Activated naive CD4-positive, alpha-beta T cell treated with anti-CD3 and anti-CD28 coated beads, Interleukin-2, amount 50 U/mL, for 24 hours (primary cell): ENCODE results near the gene GNG4.
A peak's percentile ranks its signal among the peaks of the same experiment; 100 is the strongest.
"Not testable (repeated sequence)": the region's sequence is repeated elsewhere in the genome, so short reads cannot be mapped to it uniquely, and the experiment has no call there.

Experiments
- H3K27ac Mint-ChIP-seq: one replicate; pipeline ENCODE4 v1.8.0; 2021; ENCODE audit warnings: mild to moderate bottlenecking, mixed read lengths
- H3K27me3 Mint-ChIP-seq: one replicate; pipeline ENCODE4 v1.8.0; 2021; ENCODE audit warnings: mixed read lengths
- H3K36me3 Mint-ChIP-seq: one replicate; pipeline ENCODE4 v1.8.0; 2021; ENCODE audit warnings: mixed read lengths
- H3K4me1 Mint-ChIP-seq: one replicate; pipeline ENCODE4 v1.8.0; 2021; ENCODE audit warnings: mixed read lengths
- H3K4me3 Mint-ChIP-seq: one replicate; pipeline ENCODE4 v1.8.0; 2021; ENCODE audit warnings: mild to moderate bottlenecking, mixed read lengths
- H3K9me3 Mint-ChIP-seq: one replicate; pipeline ENCODE4 v1.8.0; 2021; ENCODE audit warnings: mixed read lengths

The GNG4 gene

DNA sequence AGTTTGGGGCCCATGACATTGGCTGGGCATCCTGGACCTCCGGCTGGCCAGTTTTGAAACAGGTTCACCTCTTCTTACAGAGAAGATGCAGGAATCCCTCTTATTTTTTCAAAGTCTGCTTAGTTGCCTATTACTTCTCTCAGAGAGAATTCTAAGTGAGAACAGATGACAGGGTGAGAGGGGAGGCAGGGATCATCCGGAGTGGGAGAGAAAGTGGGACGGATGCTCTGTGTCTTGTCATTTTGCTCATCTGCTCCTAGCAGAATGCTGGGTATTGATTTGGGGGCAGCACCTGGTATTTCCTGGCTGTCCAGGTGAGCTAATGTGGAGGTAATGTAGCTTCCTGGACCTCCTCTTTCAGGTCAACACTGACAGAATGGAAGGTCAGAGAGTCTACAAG, 32.4 kb downstream of the GNG4 start:
- Mint-ChIP-seq H3K9me3 (no peaks in the 10 kb centered on the region), H3K27me3 (peaks cover under 1% of the 10 kb centered on the region), H3K27ac (no peak overlapping the region), H3K4me1 (no peaks in the 10 kb centered on the region), H3K4me3 (no peak overlapping the region), H3K36me3 (no peaks in the 10 kb centered on the region)

DNA sequence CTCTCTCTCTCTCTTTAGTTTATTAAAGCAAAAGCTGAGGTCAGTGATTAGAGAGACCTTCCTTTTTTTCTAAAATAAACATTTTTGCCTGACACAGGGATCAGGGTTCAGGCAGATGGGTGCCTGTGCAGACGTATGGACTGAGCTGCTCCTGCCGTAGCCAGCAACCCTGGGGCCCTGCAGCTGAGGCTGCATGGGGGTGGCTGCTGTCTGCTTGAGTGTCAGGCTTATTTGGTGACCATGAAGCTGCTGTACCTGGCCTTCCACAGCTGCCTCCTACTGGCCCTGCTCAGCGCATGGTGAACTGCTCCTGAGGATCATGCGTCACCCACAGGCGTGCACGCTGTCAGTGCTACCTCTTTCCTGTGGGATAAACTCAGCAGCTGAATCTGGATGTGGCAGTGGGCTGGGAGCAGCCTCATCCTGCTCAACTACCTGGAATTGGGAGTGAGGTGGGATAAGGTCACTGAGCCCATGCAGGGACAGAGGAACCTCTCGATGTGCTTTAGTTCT, 35.1 kb downstream of the GNG4 start:
- Mint-ChIP-seq H3K4me3 (no peak overlapping the region), H3K4me1 (no peaks in the 10 kb centered on the region), H3K36me3 (no peaks in the 10 kb centered on the region), H3K9me3 (no peaks in the 10 kb centered on the region), H3K27me3 (no peaks in the 10 kb centered on the region), H3K27ac (no peak overlapping the region)

DNA sequence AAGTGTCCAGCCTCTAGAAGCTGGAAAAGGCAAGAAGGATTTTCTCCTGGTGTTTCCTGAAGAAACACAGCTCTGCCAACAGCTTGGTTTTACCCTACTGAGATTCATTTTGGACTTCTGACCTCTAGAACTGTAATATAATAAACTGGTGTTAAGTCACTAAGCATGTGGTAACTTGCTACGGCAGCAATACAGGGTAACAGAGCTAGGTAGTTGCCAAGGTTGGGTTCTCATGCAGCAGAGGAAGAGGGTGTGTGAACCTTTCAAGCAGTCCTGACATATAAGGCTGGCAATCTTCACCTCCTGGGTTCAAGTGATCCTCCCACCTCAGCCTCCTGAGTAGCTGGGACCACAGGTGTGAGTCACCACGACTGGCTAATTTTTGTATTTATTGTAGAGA, 36.0 kb downstream of the GNG4 start:
- Mint-ChIP-seq H3K27ac (no peak overlapping the region), H3K27me3 (no peaks in the 10 kb centered on the region)

DNA sequence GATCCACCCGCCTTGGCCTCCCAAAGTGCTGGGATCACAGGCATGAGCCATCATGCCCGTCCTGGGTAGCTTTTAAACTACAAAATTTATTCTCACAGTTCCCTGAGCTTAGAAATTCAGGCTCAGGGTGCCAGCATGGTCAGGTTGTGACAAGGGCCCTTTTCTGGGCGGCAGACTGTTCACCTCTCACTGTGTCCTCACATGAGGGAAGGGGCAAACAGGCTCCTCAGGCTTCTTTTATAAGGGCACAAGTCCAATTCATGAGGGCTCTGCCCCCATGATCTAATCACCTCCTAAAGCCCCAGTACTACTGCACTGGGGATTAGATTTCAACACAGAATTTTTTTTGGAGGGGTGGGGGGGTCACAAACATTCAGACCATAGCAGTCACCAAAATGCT, 36.8 kb downstream of the GNG4 start:
- Mint-ChIP-seq H3K36me3 (no peaks in the 10 kb centered on the region), H3K4me1 (no peaks in the 10 kb centered on the region), H3K27me3 (no peaks in the 10 kb centered on the region), H3K4me3 (no peak overlapping the region), H3K27ac (no peak overlapping the region), H3K9me3 (no peaks in the 10 kb centered on the region)

More for the DNA sequence above, 36.0 kb downstream of the GNG4 start:
- Mint-ChIP-seq H3K4me3 (no peak overlapping the region), H3K9me3 (no peaks in the 10 kb centered on the region), H3K36me3 (no peaks in the 10 kb centered on the region), H3K4me1 (no peaks in the 10 kb centered on the region)

GRCh38 chr1:235610157-235610556, 39.4 kb downstream of the GNG4 start:
- Mint-ChIP-seq H3K27ac (no peak overlapping the region), H3K4me1 (no peaks in the 10 kb centered on the region), H3K36me3 (no peaks in the 10 kb centered on the region), H3K4me3 (no peak overlapping the region), H3K9me3 (no peaks in the 10 kb centered on the region), H3K27me3 (no peaks in the 10 kb centered on the region)

- Mint-ChIP-seq H3K27me3 (no peaks in the 10 kb centered on the region), H3K36me3 (no peaks in the 10 kb centered on the region), H3K9me3 (no peaks in the 10 kb centered on the region), H3K4me1 (no peaks in the 10 kb centered on the region), H3K4me3 (no peak overlapping the region), H3K27ac (no peak overlapping the region)
Measured at GRCh38 chr1:235608278-235608677, 41.3 kb downstream of the GNG4 start.

GRCh38 chr1:235607284-235607683, 42.3 kb downstream of the GNG4 start:
- Mint-ChIP-seq H3K27ac (no peak overlapping the region), H3K36me3 (no peaks in the 10 kb centered on the region), H3K4me3 (no peak overlapping the region), H3K9me3 (no peaks in the 10 kb centered on the region), H3K4me1 (no peaks in the 10 kb centered on the region), H3K27me3 (no peaks in the 10 kb centered on the region)

GRCh38 chr1:235601104-235601503, 48.5 kb downstream of the GNG4 start:
- Mint-ChIP-seq H3K9me3 (no peaks in the 10 kb centered on the region), H3K4me1 (no peaks in the 10 kb centered on the region), H3K27ac (no peak overlapping the region), H3K27me3 (no peaks in the 10 kb centered on the region), H3K36me3 (no peaks in the 10 kb centered on the region), H3K4me3 (no peak overlapping the region)

- H3K9me3 Mint-ChIP-seq, result no peaks in the 10 kb centered on the region
- H3K27ac Mint-ChIP-seq, result no peak overlapping the region
- no peaks in the 10 kb centered on the region for H3K4me1 Mint-ChIP-seq
- no peaks in the 10 kb centered on the region for H3K36me3 Mint-ChIP-seq
- H3K27me3 Mint-ChIP-seq, result no peaks in the 10 kb centered on the region
- H3K4me3 Mint-ChIP-seq, result no peak overlapping the region
Measured at GRCh38 chr1:235599536-235599935, 50.0 kb downstream of the GNG4 start.

DNA sequence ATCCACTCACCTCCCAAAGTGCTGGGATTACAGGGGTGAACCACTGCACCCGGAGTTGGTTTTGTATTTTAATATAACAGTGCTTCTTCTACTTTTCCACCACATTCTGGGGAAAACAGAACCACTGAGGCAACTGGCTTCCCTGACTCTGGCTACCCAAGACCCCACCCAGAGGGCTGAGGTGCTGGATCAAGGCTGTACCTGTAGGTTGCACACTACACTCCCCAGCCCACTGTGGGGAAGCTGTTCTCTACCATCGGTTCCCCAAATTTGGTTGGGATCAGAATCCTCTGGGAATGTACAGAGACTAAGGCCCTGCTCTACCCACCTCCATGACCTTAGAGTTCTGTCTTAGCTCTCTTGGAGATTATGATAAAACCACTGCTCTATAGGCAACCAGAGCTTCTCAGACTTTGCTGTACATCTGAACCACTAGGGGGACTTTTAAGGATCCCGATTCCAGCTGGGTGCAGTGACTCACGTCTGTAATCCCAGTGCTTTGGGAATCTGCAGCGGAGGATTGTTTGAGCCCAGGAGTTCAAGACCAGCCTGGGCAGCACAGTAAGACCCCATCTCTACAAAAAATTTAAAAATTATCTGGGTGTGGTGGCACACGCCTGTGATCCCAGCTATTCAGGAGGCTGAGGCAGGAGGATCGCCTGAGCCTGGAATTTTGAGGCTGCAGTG, 51.6 kb downstream of the GNG4 start:
- H3K4me3 Mint-ChIP-seq, result no peak overlapping the region
- peaks cover 5% of the 10 kb centered on the region for H3K4me1 Mint-ChIP-seq
- H3K36me3 Mint-ChIP-seq, result no peaks in the 10 kb centered on the region
- H3K9me3 Mint-ChIP-seq, result no peaks in the 10 kb centered on the region
- peaks cover 1% of the 10 kb centered on the region for H3K27me3 Mint-ChIP-seq
- H3K27ac Mint-ChIP-seq, result no peak overlapping the region

GRCh38 chr1:235595079-235595478, 54.5 kb downstream of the GNG4 start:
- Mint-ChIP-seq H3K4me3 (no peak overlapping the region), H3K27ac (no peak overlapping the region), H3K4me1 (peaks cover 5% of the 10 kb centered on the region), H3K9me3 (no peaks in the 10 kb centered on the region), H3K36me3 (no peaks in the 10 kb centered on the region), H3K27me3 (peaks cover 3% of the 10 kb centered on the region)

DNA sequence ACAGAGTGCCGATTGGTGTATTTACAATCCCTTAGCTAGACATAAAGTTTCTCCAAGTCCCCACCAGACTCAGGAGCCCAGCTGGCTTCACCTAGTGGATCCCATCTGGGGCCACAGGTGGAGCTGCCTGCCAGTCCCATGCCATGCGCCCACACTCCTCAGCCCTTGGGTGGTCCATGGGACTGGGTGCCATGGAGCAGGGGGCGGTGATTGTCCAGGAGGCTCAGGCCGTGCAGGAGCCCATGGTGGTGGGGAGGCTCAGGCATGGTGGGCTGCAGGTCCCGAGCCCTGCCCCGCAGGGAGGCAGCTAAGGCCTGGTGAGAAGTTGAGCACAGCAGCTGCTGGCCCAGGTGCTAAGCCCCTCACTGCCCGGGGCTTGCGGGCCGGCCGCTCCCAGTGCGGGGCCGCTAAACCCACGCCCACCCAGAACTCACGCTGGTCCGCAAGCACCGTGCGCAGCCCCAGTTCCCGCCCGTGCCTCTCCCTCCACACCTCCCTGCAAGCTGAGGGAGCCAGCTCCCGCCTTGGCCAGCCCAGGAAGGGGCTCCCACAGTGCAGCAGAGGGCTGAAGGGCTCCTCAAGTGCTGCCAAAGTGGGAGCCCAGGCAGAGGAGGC, 55.2 kb downstream of the GNG4 start:
- H3K4me3 Mint-ChIP-seq, H3K27ac Mint-ChIP-seq, H3K9me3 Mint-ChIP-seq, H3K36me3 Mint-ChIP-seq, H3K4me1 Mint-ChIP-seq, H3K27me3 Mint-ChIP-seq: not testable (repeated sequence)

DNA sequence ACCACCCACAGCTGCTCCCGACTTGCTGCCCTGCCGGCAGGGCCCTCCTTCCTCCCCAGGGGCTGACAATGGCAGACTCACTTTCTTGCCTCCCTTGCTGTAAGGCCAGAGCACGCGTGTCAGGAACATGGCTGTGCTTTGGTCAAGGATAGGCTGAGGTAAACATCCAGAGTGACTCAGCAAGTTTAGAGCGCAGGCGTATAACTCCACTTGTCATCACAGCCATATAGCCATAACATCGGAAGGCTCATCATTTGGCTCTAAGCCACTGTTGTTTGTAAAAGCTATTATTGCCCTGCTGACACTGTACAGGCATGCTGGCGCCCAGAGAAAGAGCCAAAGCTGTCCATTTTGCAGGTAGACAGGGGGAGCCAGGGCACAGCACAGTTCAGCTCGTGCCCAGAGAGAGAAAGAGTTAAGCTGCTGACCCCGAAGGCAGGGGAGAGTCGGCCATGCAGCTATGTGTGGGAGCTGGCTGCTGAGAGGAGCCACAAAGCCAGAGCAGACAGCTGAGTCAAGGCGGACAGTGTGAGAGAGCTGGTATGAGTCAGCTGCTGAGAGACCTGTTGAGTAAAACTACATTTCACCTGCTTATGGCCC, 60.6 kb downstream of the GNG4 start:
- peaks cover 4% of the 10 kb centered on the region for H3K27me3 Mint-ChIP-seq

DNA sequence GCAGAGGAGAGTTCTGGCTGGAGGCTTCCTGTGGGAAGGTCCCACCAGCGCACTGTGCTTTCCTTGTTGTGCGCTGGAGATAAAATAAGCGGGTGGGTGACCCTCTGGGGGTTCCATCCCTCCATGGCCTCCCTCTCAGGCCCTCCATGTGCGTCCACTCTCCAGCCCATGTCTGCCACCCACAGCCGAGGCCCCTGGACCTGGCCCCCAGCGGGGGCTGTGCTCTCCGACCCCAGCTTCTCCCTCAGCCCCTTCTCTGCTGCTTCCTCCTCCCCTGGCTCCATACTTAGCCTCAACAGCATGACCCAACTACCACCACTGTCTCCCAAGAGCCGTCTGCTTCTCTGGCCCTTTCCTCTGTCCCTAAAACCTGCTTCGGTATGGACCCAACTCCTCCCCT, 61.4 kb downstream of the GNG4 start:
- Mint-ChIP-seq H3K4me3 (no peak overlapping the region), H3K9me3 (peaks cover 9% of the 10 kb centered on the region), H3K36me3 (peaks cover 2% of the 10 kb centered on the region), H3K4me1 (no peaks in the 10 kb centered on the region), H3K27ac (peak overlapping the region; percentile 69), H3K27me3 (peaks cover 3% of the 10 kb centered on the region)

More for the DNA sequence above, 60.6 kb downstream of the GNG4 start:
- H3K4me1 Mint-ChIP-seq, result peaks cover 5% of the 10 kb centered on the region
- H3K4me3 Mint-ChIP-seq, result no peak overlapping the region
- H3K36me3 Mint-ChIP-seq, result peaks cover 2% of the 10 kb centered on the region
- peak overlapping the region; percentile 38 for H3K27ac Mint-ChIP-seq
- H3K9me3 Mint-ChIP-seq, result peaks cover 9% of the 10 kb centered on the region

DNA sequence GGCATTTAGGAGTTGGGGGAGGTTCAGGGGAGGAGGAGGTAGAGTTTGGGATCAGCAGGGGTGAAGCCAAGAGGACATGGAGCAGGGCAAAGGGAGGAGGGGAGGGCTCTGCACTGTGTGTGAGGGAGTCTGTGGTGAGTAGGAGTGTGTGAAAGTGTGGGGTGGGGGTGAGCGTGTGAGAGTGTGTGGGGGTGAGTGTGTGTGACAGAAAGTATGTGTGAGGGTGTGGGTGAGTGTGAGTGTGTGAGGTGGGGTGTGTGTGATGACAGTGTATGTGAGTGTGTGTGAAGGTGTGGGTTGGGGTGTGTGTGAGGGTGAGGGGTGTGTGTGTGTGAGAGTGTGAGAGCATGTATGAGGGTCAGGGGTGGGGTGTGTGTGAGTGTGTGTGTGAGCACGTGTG, 62.6 kb downstream of the GNG4 start:
- no peak overlapping the region for H3K4me3 Mint-ChIP-seq
- H3K27ac Mint-ChIP-seq, result peak overlapping the region; percentile 3
- H3K9me3 Mint-ChIP-seq, result peaks cover 9% of the 10 kb centered on the region
- peaks cover 2% of the 10 kb centered on the region for H3K36me3 Mint-ChIP-seq
- peaks cover 3% of the 10 kb centered on the region for H3K27me3 Mint-ChIP-seq
- no peaks in the 10 kb centered on the region for H3K4me1 Mint-ChIP-seq

DNA sequence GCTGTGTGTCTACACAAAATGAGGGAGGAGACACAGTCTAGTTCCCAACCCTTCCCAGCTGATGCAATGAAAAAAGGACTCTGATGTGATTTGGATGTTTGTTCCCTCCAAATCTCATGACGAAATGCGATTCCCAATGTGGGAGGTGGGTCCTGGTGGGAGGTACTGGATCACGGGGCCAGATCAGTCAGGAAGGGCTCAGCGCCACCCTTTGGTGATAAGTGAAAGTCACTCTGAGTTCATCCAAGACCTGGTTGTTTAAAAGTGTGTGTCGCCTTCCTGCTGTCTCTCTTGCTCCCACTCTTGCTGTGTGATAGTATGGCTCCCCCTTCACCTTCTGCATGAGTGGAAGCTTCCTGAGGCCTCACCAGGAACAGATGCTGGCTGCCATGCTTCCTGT, 63.2 kb downstream of the GNG4 start:
- Mint-ChIP-seq H3K4me1 (no peaks in the 10 kb centered on the region), H3K4me3 (no peak overlapping the region), H3K9me3 (peaks cover 9% of the 10 kb centered on the region), H3K27me3 (peaks cover 1% of the 10 kb centered on the region), H3K36me3 (peaks cover 2% of the 10 kb centered on the region), H3K27ac (no peak overlapping the region)
